HCT116 (cell line): ENCODE measurements around the gene PRKCZ. TPM values are rescaled to one million over a fixed set of nuclear protein-coding genes. Genes with fewer than 3 reads are reported as not detected.

Experiments
- ATAC-seq: fragments of 200-7000 bp; cut with Tn5 transposase; 2 replicates; pipeline ENCODE4 v1.9.1; 2020; ENCODE audit warnings: mild to moderate bottlenecking, moderate library complexity
- BruUV-seq: library from RNA; stranded (reverse); fragments of 400-500 nt; replicated peaks from 2 replicates; lab custom pipeline; 2021; lab: Mats Ljungman, UMichigan
- CTCF ChIA-PET: fragments of 300-600 bp; sonication (Branson Sonifier 250); formaldehyde crosslinking; loops from one replicate; lab custom pipeline; 2021; ENCODE audit warnings: antibody characterized with exemption; lab: Charles Lee
- POLR2A ChIA-PET: fragments of 300-600, 350-600 bp; sonication (Branson Sonifier 250); formaldehyde crosslinking; loops from one replicate; lab custom pipeline; 2021; ENCODE audit warnings: antibody characterized with exemption; lab: Charles Lee
- RAD21 ChIA-PET, 2 experiments: fragments of 300-600 bp; sonication (Branson Sonifier 250); formaldehyde crosslinking; loops; one replicate each; lab custom pipeline; 2023; ENCODE audit warnings: low total read pairs in 2 of 2; ENCODE audit not compliant: uncharacterized antibody in 2 of 2, unreplicated experiment in 2 of 2, low non-redundant PET in 1 of 2; lab: Charles Lee
- DNase-seq: peaks from one replicate; pipeline ENCODE4 v3.0.0-alpha.2; 2010; ENCODE audit warnings: low read depth, low spot score
- H2AFZ ChIP-seq: fragments of 200-600 bp; shearing (Covaris generic), sonication (generic); 2 replicates; pipeline ENCODE4 v1.6.1; 2017; ENCODE audit warnings: low read depth, mixed run types, mixed read lengths, antibody characterized with exemption, low read length; ENCODE audit not compliant: poor library complexity, severe bottlenecking
- H3K27ac ChIP-seq: 2 replicates; pipeline ENCODE4 v1.5.1; 2012; ENCODE audit warnings: low read depth, low read length
- H3K27me3 ChIP-seq: fragments of 200-600 bp; sonication (generic); 2 replicates; pipeline ENCODE4 v1.6.1; 2016; ENCODE audit warnings: mixed run types, low read length, mixed read lengths; ENCODE audit not compliant: insufficient read depth
- H3K36me3 ChIP-seq, 2 experiments: fragments of 200-500 bp in 1 of 2; fragments of 200-600 bp in 1 of 2; sonication (Bioruptor generic) in 1 of 2; sonication (generic) in 1 of 2; 2 replicates each; pipeline versions ENCODE4 v1.5.1 to v1.6.1; 2014 to 2016; ENCODE audit warnings: low read length in 2 of 2, inconsistent platforms in 1 of 2, mixed read lengths in 1 of 2, mixed run types in 1 of 2; ENCODE audit not compliant: insufficient read depth in 2 of 2, control insufficient read depth in 1 of 2
- H3K4me1 ChIP-seq, 2 experiments: fragments of 200-600 bp in 1 of 2; sonication (generic) in 1 of 2; 2 replicates each; pipeline versions ENCODE4 v1.5.1 to v1.6.1; 2012 to 2017; ENCODE audit warnings: low read length in 2 of 2, inconsistent platforms in 1 of 2, mild to moderate bottlenecking in 1 of 2, mixed read lengths in 1 of 2, mixed run types in 1 of 2, moderate library complexity in 1 of 2; ENCODE audit not compliant: insufficient read depth in 2 of 2, control insufficient read depth in 1 of 2
- H3K4me2 ChIP-seq: fragments of 200-600 bp; sonication (generic); 2 replicates; pipeline ENCODE4 v1.6.1; 2017; ENCODE audit warnings: mixed run types, low read length, mixed read lengths
- H3K4me3 ChIP-seq, 2 experiments: fragments of 200-600 bp in 1 of 2; sonication (generic) in 1 of 2; replicated peaks in 1 of 2; 2 replicates each; pipeline ENCODE4 v1.5.1; 2011 to 2016; ENCODE audit warnings: low read length in 2 of 2, control low read depth in 1 of 2, low read depth in 1 of 2, mild to moderate bottlenecking in 1 of 2, mixed read lengths in 1 of 2, mixed run types in 1 of 2
- H3K79me2 ChIP-seq: fragments of 200-600 bp; sonication (generic); 2 replicates; pipeline ENCODE4 v1.6.1; 2017; ENCODE audit warnings: mild to moderate bottlenecking, mixed run types, low read length, moderate library complexity, mixed read lengths; ENCODE audit not compliant: insufficient read depth
- H3K9ac ChIP-seq: fragments of 200-600 bp; sonication (generic); 2 replicates; pipeline ENCODE4 v1.6.1; 2016; ENCODE audit warnings: low read length, mixed read lengths
- H3K9me2 ChIP-seq: fragments of 200-600 bp; sonication (generic), shearing (Covaris generic); 2 replicates; pipeline ENCODE4 v1.6.1; 2017; ENCODE audit warnings: mixed run types, mild to moderate bottlenecking, moderate library complexity; ENCODE audit not compliant: insufficient read depth
- H3K9me3 ChIP-seq, 2 experiments: fragments of 200-500 bp in 1 of 2; fragments of 200-600 bp in 1 of 2; sonication (Bioruptor generic) in 1 of 2; sonication (generic) in 1 of 2; 2 replicates each; pipeline ENCODE4 v1.6.1; 2014 to 2017; ENCODE audit warnings: low read length in 2 of 2, mixed read lengths in 2 of 2, inconsistent platforms in 1 of 2, low read depth in 1 of 2, mild to moderate bottlenecking in 1 of 2, mixed run types in 1 of 2, moderate library complexity in 1 of 2; ENCODE audit not compliant: control insufficient read depth in 1 of 2, insufficient read depth in 1 of 2
- H4K20me1 ChIP-seq: fragments of 200-600 bp; sonication (generic), shearing (Covaris generic); 2 replicates; pipeline ENCODE4 v1.6.1; 2017; ENCODE audit warnings: mixed run types, mild to moderate bottlenecking, moderate library complexity; ENCODE audit not compliant: insufficient read depth
- EGR1 ChIP-seq: IDR thresholded peaks from 2 replicates; pipeline ENCODE4 v1.6.1; 2012; ENCODE audit warnings: low read depth
- EZH2 ChIP-seq: fragments of 200-600 bp; sonication (generic); IDR thresholded peaks from 2 replicates; pipeline ENCODE4 v1.6.1; 2017; ENCODE audit warnings: antibody characterized with exemption, mixed run types
- EZH2phosphoT487 ChIP-seq: fragments of 200-600 bp; IDR thresholded peaks from 2 replicates; pipeline ENCODE4 v1.6.1; 2018; ENCODE audit warnings: antibody characterized with exemption, borderline replicate concordance
- FOSL1 ChIP-seq: IDR thresholded peaks from 2 replicates; pipeline ENCODE4 v1.6.1; 2012; ENCODE audit warnings: low read depth
- JUND ChIP-seq: IDR thresholded peaks from 2 replicates; pipeline ENCODE4 v1.6.1; 2012
- SP1 ChIP-seq: IDR thresholded peaks from 2 replicates; pipeline ENCODE4 v1.6.1; 2012; ENCODE audit warnings: low read depth
- SRF ChIP-seq: IDR thresholded peaks from 2 replicates; pipeline ENCODE4 v1.6.1; 2012; ENCODE audit warnings: low read depth
- YY1 ChIP-seq: IDR thresholded peaks from 2 replicates; pipeline ENCODE4 v1.6.1; 2011; ENCODE audit warnings: low read length, low read depth, moderate library complexity, mild to moderate bottlenecking; ENCODE audit not compliant: insufficient replicate concordance; ENCODE audit errors: extremely low read depth
- ZFX ChIP-seq: fragments of 450-650 bp; IDR thresholded peaks from 2 replicates; pipeline ENCODE4 v1.6.1; 2017
- intact Hi-C: fragments of 100-400 bp; cut with micrococcal nuclease; formaldehyde crosslinking; loops from 2 replicates; pipeline ENCODE4 v1.10.0; 2022
- total RNA-seq: library from RNA; stranded (reverse); gene quantifications from one replicate; pipeline ENCODE4 v1.2.1, GENCODE V29; 2021; ENCODE audit not compliant: unreplicated experiment
- TF ChIP-seq, protein P1 (sequence below): IDR thresholded peaks from 2 replicates; pipeline ENCODE4 v1.6.1; 2011; ENCODE audit warnings: mild to moderate bottlenecking, low read length, moderate library complexity; ENCODE audit not compliant: insufficient replicate concordance; ENCODE audit errors: extremely low read depth
- TF ChIP-seq, protein P2 (sequence below): IDR thresholded peaks from 2 replicates; pipeline ENCODE4 v1.6.1; 2012
- TF ChIP-seq, protein P3 (sequence below), 3 experiments: fragments of 200-600 bp in 1 of 3; sonication (generic) in 1 of 3; IDR thresholded peaks in 2 of 3; conservative IDR thresholded peaks in 1 of 3; 2 replicates each; pipeline ENCODE4 v1.5.1; 2012 to 2017; ENCODE audit warnings: low read depth in 2 of 3, low read length in 2 of 3, antibody characterized with exemption in 1 of 3, borderline replicate concordance in 1 of 3, control low read depth in 1 of 3, mild to moderate bottlenecking in 1 of 3, mixed read lengths in 1 of 3, mixed run types in 1 of 3, moderate library complexity in 1 of 3; ENCODE audit not compliant: insufficient read depth in 1 of 3

The PRKCZ gene
- total RNA-seq, 1 experiment from 2014 or later, result 46.8 TPM

DNA sequence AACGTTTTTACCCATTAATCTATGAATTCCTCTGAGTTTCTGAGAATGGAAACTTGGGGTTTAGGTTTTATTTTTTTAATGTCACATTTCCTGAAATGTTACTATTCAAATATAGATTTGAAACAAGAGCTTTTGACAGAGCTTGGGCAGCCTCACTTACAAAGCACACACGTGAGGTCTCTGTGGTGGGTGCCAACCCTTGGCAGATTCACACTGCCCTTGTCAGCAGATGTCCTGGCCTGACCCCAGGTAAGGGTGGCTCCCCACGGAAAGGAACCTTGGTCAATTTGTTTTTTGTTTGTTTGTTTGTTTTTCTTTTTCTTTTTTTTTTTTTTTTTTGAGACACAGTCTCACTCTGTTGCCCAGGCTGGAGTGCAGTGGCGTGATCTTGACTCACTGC lies 90.8 kb downstream of the PRKCZ start:
- ChIA-PET CTCF (interaction anchor here (1.0 to 3.6 kb wide), 4 partner anchors 16 to 51 kb away, joined by 3 to 27 read pairs (median 8); no protein-coding TSS in a partner anchor), POLR2A (interaction anchor here (1.3 kb wide), 1 partner anchor 232 kb away, joined by 4 read pairs; no protein-coding TSS in a partner anchor), RAD21 (no interaction called here)
- peak overlapping the region; percentile 55 for H3K9ac ChIP-seq
- H3K27me3 ChIP-seq, result no peaks in the 10 kb centered on the region
- no TSS peak for BruUV-seq
- no peaks in the 10 kb centered on the region for H3K79me2 ChIP-seq
- H3K4me1 ChIP-seq, result peaks cover 18 to 32% of the 10 kb centered on the region in 2 experiments
- intact Hi-C loops, result loop anchor here (2.0 kb wide), 1 partner anchor 34 kb away; no protein-coding TSS in a partner anchor
- ATAC-seq (no peak), DNase-seq (no peak)
- no peaks in the 10 kb centered on the region; a peak in 1 of 4 replicates for H3K36me3 ChIP-seq
- no peak overlapping the region for H2AFZ ChIP-seq
- H4K20me1 ChIP-seq, result no peaks in the 10 kb centered on the region
- no peaks in the 10 kb centered on the region for H3K9me2 ChIP-seq
- peak overlapping the region; percentile 72 for H3K4me2 ChIP-seq
- no peak overlapping the region for H3K4me3 ChIP-seq
- no peaks in the 10 kb centered on the region for H3K9me3 ChIP-seq
- no peak for TF ChIP-seq EZH2
- no peak for TF ChIP-seq SRF
- no peak for TF ChIP-seq EGR1
- TF ChIP-seq, protein P1, sequence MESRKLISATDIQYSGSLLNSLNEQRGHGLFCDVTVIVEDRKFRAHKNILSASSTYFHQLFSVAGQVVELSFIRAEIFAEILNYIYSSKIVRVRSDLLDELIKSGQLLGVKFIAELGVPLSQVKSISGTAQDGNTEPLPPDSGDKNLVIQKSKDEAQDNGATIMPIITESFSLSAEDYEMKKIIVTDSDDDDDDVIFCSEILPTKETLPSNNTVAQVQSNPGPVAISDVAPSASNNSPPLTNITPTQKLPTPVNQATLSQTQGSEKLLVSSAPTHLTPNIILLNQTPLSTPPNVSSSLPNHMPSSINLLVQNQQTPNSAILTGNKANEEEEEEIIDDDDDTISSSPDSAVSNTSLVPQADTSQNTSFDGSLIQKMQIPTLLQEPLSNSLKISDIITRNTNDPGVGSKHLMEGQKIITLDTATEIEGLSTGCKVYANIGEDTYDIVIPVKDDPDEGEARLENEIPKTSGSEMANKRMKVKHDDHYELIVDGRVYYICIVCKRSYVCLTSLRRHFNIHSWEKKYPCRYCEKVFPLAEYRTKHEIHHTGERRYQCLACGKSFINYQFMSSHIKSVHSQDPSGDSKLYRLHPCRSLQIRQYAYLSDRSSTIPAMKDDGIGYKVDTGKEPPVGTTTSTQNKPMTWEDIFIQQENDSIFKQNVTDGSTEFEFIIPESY, result no peak
- H3K27ac ChIP-seq, result peak overlapping the region; percentile 84

DNA sequence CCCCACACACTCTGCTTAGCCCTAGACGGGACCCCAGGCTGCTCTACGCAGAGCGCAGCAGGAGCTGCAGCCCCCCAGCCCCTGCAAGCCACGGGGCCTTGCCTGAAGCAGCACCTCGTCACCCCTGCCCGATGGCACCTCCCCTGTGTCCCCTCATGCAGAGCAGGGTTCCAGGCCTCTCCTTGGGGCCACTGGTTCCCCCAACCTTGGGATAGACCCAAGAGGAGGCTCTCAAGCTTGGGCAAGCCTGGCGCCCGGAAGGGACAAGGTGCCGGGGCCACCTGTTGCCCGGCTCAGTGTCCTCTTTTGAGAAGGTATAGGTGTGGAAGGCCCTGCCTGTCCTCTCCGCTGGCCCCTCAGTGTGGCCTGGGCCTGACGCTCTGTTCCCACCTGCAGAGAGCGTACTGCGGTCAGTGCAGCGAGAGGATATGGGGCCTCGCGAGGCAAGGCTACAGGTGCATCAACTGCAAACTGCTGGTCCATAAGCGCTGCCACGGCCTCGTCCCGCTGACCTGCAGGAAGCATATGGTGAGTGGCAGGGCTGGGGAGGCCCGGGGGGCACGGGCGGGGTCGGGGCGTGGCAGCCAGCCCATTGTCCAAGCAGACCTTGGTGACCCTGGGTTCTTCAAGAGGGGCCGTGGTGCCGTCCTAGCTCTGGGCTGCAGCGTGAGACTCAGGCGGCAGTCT lies 93.7 kb downstream of the PRKCZ start:
- Histone ChIP-seq H3K27ac (no peak overlapping the region), H3K9me3 (no peaks in the 10 kb centered on the region), H3K4me2 (no peak overlapping the region), H4K20me1 (no peaks in the 10 kb centered on the region), H3K27me3 (no peaks in the 10 kb centered on the region), H3K79me2 (no peaks in the 10 kb centered on the region), H3K4me3 (no peak overlapping the region), H3K9ac (no peak overlapping the region), H3K36me3 (peaks cover 5 to 7% of the 10 kb centered on the region in 2 experiments; a peak in 3 of 4 replicates), H3K4me1 (peaks cover 18 to 22% of the 10 kb centered on the region in 2 experiments), H3K9me2 (no peaks in the 10 kb centered on the region), H2AFZ (no peak overlapping the region)
- POLR2A ChIA-PET, result no interaction called here
- BruUV-seq, result no TSS peak
- RAD21 ChIA-PET, result no interaction called here
- DNase-seq (no peak), ATAC-seq (no peak)
- CTCF ChIA-PET, result no interaction called here
- intact Hi-C loops, result no loop called here
- TF ChIP-seq JUND (no peak), ZFX (no peak), FOSL1 (no peak), YY1 (no peak), EZH2phosphoT487 (no peak), SP1 (no peak)
- TF ChIP-seq, protein P1, result no peak
- TF ChIP-seq, protein P2, sequence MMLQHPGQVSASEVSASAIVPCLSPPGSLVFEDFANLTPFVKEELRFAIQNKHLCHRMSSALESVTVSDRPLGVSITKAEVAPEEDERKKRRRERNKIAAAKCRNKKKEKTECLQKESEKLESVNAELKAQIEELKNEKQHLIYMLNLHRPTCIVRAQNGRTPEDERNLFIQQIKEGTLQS, result no peak
- TF ChIP-seq, protein P3, sequence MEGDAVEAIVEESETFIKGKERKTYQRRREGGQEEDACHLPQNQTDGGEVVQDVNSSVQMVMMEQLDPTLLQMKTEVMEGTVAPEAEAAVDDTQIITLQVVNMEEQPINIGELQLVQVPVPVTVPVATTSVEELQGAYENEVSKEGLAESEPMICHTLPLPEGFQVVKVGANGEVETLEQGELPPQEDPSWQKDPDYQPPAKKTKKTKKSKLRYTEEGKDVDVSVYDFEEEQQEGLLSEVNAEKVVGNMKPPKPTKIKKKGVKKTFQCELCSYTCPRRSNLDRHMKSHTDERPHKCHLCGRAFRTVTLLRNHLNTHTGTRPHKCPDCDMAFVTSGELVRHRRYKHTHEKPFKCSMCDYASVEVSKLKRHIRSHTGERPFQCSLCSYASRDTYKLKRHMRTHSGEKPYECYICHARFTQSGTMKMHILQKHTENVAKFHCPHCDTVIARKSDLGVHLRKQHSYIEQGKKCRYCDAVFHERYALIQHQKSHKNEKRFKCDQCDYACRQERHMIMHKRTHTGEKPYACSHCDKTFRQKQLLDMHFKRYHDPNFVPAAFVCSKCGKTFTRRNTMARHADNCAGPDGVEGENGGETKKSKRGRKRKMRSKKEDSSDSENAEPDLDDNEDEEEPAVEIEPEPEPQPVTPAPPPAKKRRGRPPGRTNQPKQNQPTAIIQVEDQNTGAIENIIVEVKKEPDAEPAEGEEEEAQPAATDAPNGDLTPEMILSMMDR (IDR thresholded peaks at IDR 0.05 in 2 of 3, conservative IDR thresholded peaks at IDR 0.05 in 1 of 3; ENCODE audit: borderline replicate concordance in 1 of 3, insufficient read depth in 1 of 3, low read depth in 2 of 3, low read length in 2 of 3), result no peak
